ENCODE data around the gene PTCH1.
A peak's percentile ranks its signal among the peaks of the same experiment; 100 is the strongest.

PTCH1 gene

GRCh38 chr9:95516734-95517558 is at the start of gene PTCH1:
TSS of gene PTCH1 (minus strand) at chr9:95516971.
- DNase-seq (ENCODE audit: extremely low read depth in 1 of 2, low read depth in 1 of 2): peak in 1 of 2 donors; percentile 17

DNA sequence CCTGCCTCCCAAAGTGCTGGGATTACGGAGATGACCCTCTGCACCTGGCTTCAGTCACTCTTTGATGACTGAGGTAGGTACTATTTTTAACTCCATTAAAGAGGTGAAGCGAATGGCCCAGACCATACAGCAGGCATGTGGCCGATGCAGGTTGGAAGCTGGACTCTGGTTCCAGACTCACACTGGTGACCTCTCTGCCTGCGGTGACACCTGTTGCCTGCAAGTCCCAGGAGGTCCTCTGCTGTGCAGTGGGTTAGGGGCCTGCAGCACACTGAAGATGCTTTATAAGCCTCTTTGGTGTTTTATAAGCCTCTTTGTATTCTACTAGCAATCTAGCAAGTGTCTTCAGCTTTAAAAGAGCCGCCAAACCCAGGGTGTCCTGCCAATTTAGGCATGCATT is 49.2 kb upstream of the PTCH1 start:
- DNase-seq (ENCODE audit: extremely low read depth in 1 of 2, low read depth in 1 of 2): no peak

GRCh38 chr9:95561913-95562312 is 45.1 kb upstream of the PTCH1 start:
- no peak for DNase-seq (ENCODE audit: extremely low read depth in 1 of 2, low read depth in 1 of 2)

DNA sequence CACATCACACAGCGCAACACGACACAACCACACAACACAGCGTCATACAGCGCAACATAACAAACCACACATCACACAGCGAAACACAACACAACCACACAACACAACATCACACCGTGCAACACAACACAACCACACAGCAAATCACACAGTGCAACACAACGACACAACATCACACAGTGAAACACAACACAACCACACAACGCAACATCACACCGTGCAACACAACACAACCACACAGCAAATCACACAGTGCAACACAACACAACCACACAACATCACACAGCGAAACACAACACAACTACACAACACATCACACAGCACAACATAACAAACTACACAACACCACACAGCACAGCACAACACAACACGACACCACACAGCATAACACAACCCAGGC is 40.4 kb upstream of the PTCH1 start:
- no peak for DNase-seq (ENCODE audit: extremely low read depth in 1 of 2, low read depth in 1 of 2)

GRCh38 chr9:95556521-95556920 is 39.8 kb upstream of the PTCH1 start:
- DNase-seq (ENCODE audit: extremely low read depth in 1 of 2, low read depth in 1 of 2): no peak

- DNase-seq (ENCODE audit: extremely low read depth in 1 of 2, low read depth in 1 of 2): no peak
These were observed 36.2 kb upstream of the PTCH1 start for GRCh38 chr9:95552814-95553546.

DNA sequence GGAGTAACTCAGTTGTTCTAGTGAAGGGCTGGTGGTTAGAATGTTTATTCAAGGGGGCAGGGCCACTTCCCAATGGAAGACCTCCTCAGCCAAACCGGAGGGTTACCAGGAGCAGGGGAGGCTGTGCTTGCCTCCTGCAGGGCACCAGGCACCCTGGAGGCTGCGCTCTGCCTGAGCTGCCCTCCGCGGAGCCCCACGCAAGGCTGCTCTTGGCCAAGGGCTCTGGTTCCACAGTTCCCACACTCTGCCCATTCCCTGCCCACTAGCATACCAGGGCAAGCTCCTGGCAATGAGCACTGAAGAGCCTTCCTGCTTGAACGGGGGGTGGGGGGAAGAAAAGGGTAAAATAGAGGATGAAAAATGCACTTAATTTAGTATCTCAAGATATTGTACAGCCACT is 35.5 kb upstream of the PTCH1 start:
- no peak for DNase-seq (ENCODE audit: extremely low read depth in 1 of 2, low read depth in 1 of 2)

GRCh38 chr9:95551406-95551805 is 34.6 kb upstream of the PTCH1 start:
- DNase-seq (ENCODE audit: extremely low read depth in 1 of 2, low read depth in 1 of 2): no peak

GRCh38 chr9:95545831-95546567 is 29.2 kb upstream of the PTCH1 start:
- no peak for DNase-seq (ENCODE audit: extremely low read depth in 1 of 2, low read depth in 1 of 2)

DNA sequence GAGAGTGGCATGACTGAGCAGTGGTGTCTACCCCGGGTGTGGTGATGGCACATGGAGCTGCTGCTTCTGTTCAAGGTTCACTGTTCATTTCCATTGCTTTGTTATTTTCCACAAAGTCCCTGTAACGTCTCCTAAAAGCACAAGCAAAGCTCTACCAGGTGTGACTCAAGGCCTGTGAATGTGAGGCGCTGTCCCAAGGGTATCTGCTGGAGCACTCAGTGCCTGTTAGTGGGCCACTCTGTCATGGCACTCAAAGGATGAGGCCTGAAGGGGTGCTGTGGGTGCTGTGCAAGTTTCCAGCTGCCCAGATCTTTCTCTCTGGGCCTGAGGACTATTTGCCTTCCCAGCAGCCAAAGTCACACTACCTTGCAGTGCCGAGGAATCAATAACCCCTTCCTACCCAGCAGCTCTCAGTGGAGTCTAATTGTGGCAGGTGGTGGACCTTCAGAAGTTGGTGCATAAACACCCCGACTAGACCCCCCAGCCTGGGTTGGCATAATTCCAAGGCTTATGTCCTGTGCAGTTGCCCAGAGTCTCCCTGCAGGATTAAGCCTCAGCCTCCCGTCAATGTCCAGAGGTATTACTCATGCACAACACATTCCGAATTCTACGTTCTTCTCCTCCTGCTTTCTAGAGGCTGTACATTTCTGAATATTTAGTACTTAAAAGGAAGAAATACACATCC is 17.4 kb upstream of the PTCH1 start:
- DNase-seq (ENCODE audit: extremely low read depth in 1 of 2, low read depth in 1 of 2): no peak

- no peak for DNase-seq (ENCODE audit: extremely low read depth in 1 of 2, low read depth in 1 of 2)
These were observed 13.1 kb upstream of the PTCH1 start for GRCh38 chr9:95529910-95530309.

DNA sequence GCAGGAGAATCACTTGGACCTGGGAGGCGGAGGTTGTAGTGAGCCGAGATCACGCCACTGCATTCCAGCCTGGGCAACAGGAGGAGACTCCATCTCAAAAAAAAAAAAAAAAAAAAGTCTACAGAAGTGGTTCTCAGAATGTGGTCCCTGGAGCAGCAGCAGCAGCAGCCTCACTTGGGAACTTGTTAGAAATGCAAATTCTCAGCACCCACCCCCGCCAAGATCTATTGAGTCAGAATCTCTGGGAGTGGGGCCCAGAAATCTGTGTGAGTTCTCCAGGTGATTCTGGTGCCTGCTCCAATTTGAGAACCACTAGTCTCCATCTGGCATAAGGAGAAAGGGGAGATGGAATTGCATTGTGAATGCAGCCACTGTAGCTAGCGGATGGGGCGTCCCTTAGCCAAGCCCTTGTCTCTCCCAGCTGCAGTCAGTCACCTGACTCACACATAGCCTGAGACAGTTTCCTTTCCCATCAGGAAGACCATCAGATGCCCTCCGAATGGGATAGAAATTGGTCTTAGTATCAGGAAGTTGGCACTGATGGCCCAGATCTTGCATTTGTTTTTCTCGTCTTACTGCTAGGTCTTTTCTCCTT is 12.2 kb upstream of the PTCH1 start:
- DNase-seq (ENCODE audit: extremely low read depth in 1 of 2, low read depth in 1 of 2): no peak

DNA sequence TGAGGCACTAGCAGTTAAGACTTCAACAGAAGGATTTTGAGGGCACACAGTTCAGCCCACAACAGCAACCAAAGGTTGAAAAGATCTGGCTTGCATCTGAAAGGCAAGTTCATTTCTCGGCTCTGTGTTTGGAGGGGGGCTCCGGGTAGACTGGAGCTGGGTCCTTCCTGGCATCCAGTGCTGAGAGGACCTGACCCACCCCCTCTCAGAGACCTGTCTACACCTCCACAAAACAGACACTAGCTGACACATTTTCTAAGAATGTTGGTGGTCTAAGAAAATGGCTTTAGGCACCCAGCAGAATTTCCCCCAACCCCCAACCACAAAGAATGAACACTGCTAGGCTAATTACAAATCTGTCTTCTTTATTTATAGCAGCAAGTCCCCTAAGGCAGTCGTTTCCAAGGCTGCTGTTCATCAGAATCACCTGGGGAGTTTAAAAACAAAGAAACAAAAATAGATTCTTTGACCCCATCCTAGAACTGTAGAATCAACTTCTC is 6.2 kb upstream of the PTCH1 start:
- DNase-seq (ENCODE audit: extremely low read depth in 1 of 2, low read depth in 1 of 2): no peak

DNA sequence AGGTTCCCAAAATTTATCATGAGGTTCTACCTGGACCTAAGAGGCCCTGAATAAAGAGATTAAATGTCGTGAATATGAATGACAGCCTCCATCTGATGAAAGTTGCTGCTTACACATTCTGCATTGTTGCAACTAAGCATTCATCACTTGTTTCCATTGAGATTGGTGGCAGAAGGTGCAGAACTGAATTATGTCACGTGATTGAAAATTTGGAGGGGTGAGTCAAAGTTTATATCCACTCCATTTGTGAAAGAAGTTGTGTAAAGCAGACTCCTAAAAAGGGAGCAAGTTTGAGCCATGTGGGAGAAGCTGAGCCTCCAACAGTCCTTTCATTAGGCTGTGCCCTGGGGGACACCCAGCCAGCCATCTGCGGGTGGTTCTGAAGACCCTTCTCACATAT is 4.9 kb upstream of the PTCH1 start:
- no peak for DNase-seq (ENCODE audit: extremely low read depth in 1 of 2, low read depth in 1 of 2)

GRCh38 chr9:95517559-95518425 is 1.0 kb upstream of the PTCH1 start:
- DNase-seq (ENCODE audit: extremely low read depth in 1 of 2, low read depth in 1 of 2): no peak

DNA sequence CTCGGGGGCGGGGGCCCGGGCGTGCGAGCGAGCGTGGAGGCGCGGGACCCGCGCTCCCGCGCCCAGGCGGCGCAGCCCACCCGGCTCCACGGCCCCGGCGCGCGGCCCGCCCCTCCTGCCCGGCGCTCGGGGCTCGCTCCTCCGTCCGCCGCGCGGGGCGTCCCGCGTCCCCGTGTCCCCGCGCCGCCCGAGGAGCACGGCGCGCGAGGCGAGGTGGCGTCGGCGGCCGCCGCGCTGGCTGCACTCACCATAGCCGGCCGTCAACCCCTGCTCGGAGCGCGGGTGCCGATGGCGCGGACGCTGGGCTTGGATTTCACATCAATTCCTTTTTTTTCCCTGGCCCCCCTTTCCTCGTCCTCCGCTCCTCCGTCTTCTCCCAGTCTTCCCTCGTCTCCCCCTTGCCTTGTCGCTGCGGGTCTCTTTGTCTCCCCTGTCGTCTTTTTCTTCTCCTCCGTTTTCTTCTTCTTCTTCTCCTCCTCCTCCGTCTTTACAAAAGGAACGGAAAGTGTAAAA is 494 bp downstream of the PTCH1 start:
- no peak for DNase-seq (ENCODE audit: extremely low read depth in 1 of 2, low read depth in 1 of 2)

GRCh38 chr9:95515272-95516113 is 1.3 kb downstream of the PTCH1 start:
- no peak for DNase-seq (ENCODE audit: extremely low read depth in 1 of 2, low read depth in 1 of 2)

GRCh38 chr9:95514342-95514741 is 2.4 kb downstream of the PTCH1 start:
- no peak for DNase-seq (ENCODE audit: extremely low read depth in 1 of 2, low read depth in 1 of 2)

Data from stimulated activated CD8-positive, alpha-beta memory T cell treated with anti-CD3 and anti-CD28 coated beads, Interleukin-7, amount 100 ng/mL, for 48 hours (primary cell).